ENCODE results near the gene TREML1. TPM values are rescaled to one million over a fixed set of nuclear protein-coding genes. Genes with fewer than 3 reads are reported as not detected.

TREML1 gene
- polyA plus RNA-seq, 3 donors = 0.65 to 3.6 (median 2.6) TPM

GRCh38 chr6:41187924-41188886 lies 34.1 kb upstream of the TREML1 start:
- Histone ChIP-seq H3K9ac (ENCODE audit: insufficient read depth, low read length, poor library complexity, severe bottlenecking) (no peak overlapping the region), H3K4me3 (replicated peaks in 1 of 3; ENCODE audit: low read depth in 2 of 3, low read length in 3 of 3) (no peak overlapping the region), H3K27ac (ENCODE audit: low read depth in 1 of 2, low read length in 2 of 2) (no peak overlapping the region), H4K20me1 (ENCODE audit: insufficient read depth, low read length) (no peaks in the 10 kb centered on the region), H3K27me3 (ENCODE audit: control insufficient read depth in 2 of 2, insufficient read depth in 2 of 2, low read length in 2 of 2) (no peaks in the 10 kb centered on the region), H3K36me3 (replicated peaks in 1 of 2; ENCODE audit: control insufficient read depth in 1 of 2, insufficient read depth in 2 of 2, low read length in 2 of 2) (no peaks in the 10 kb centered on the region), H3K79me2 (ENCODE audit: insufficient read depth, low read length) (no peaks in the 10 kb centered on the region), H3K4me1 (ENCODE audit: control insufficient read depth in 1 of 2, insufficient read depth in 2 of 2, low read length in 2 of 2) (peaks cover 65% of the 10 kb centered on the region in 2 donors), H3K4me2 (replicated peaks; ENCODE audit: extremely low read depth, low read length, poor library complexity, severe bottlenecking) (no peak overlapping the region), H2AFZ (ENCODE audit: insufficient read depth, low read depth, low read length, poor library complexity, severe bottlenecking) (no peak overlapping the region), H3K9me3 (replicated peaks in 1 of 2; ENCODE audit: control insufficient read depth in 1 of 2, insufficient read depth in 1 of 2, low read length in 2 of 2) (peaks cover 14 to 15% of the 10 kb centered on the region in 2 donors)
- peaks cover 0 to 2% (median 0%) of the 10 kb centered on the region in 3 donors for H3K27me3 Mint-ChIP-seq (ENCODE audit: low read depth in 3 of 3)
- no peak overlapping the region for H3K4me3 Mint-ChIP-seq
- peaks cover 7% of the 10 kb centered on the region in 2 donors for H3K36me3 Mint-ChIP-seq
- no peak for TF ChIP-seq CTCF (IDR thresholded peaks at IDR 0.05)
- intact Hi-C loops (cut with micrococcal nuclease) = loop anchor here (5.0 to 10.0 kb wide), 2 partner anchors 39 to 97 kb away; partner anchors contain the start of genes TREM1 (in 1 of the 2) and TREML4 (in 1 of the 2)
- H3K9me3 Mint-ChIP-seq = peaks cover 11 to 17% (median 14%) of the 10 kb centered on the region in 7 donors
- 81% methylated on average over 7 of the region's 8 CpGs for WGBS (ENCODE audit: insufficient coverage)
- H3K27ac Mint-ChIP-seq = peak overlapping the region in 4 of 7 donors; percentile 20 to 79 (median 69)
- no peak for DNase-seq
- H3K4me1 Mint-ChIP-seq = peaks cover 68% of the 10 kb centered on the region

- peak overlapping the region; percentile 55 for H3K9ac ChIP-seq (ENCODE audit: insufficient read depth, low read length, poor library complexity, severe bottlenecking)
- peak overlapping the region in 1 of 3 experiments; percentile 48 for H3K4me3 ChIP-seq (replicated peaks in 1 of 3; ENCODE audit: low read depth in 2 of 3, low read length in 3 of 3)
- H3K4me1 ChIP-seq (ENCODE audit: control insufficient read depth in 1 of 2, insufficient read depth in 2 of 2, low read length in 2 of 2) = peaks cover 70 to 74% of the 10 kb centered on the region in 2 donors
- H4K20me1 ChIP-seq (ENCODE audit: insufficient read depth, low read length) = no peaks in the 10 kb centered on the region
- Mint-ChIP-seq H3K36me3 (peaks cover 9 to 22% of the 10 kb centered on the region in 2 donors), H3K27me3 (ENCODE audit: low read depth in 3 of 3) (peaks cover 0 to 2% (median 0%) of the 10 kb centered on the region in 3 donors), H3K4me3 (peak overlapping the region; percentile 64 to 71), H3K9me3 (peaks cover 12 to 21% (median 15%) of the 10 kb centered on the region in 7 donors), H3K27ac (peak overlapping the region; percentile 93 to 99 (median 97)), H3K4me1 (peaks cover 75% of the 10 kb centered on the region)
- H3K27ac ChIP-seq (ENCODE audit: low read depth in 1 of 2, low read length in 2 of 2) = peak overlapping the region; percentile 83 to 87
- intact Hi-C loops (cut with micrococcal nuclease) = loop anchor here (5.0 to 10.0 kb wide), 2 partner anchors 41 to 99 kb away; partner anchors contain the start of genes TREM1 (in 1 of the 2) and TREML4 (in 1 of the 2)
- no peak for TF ChIP-seq CTCF (IDR thresholded peaks at IDR 0.05)
- H3K9me3 ChIP-seq (replicated peaks in 1 of 2; ENCODE audit: control insufficient read depth in 1 of 2, insufficient read depth in 1 of 2, low read length in 2 of 2) = peaks cover 14 to 15% of the 10 kb centered on the region in 2 donors
- H3K27me3 ChIP-seq (ENCODE audit: control insufficient read depth in 2 of 2, insufficient read depth in 2 of 2, low read length in 2 of 2) = no peaks in the 10 kb centered on the region
- H3K4me2 ChIP-seq (replicated peaks; ENCODE audit: extremely low read depth, low read length, poor library complexity, severe bottlenecking) = peak overlapping the region; percentile 55
- H3K79me2 ChIP-seq (ENCODE audit: insufficient read depth, low read length) = no peaks in the 10 kb centered on the region
- peak in 2 of 3 donors; percentile 59 to 65 for DNase-seq
- 10% methylated on average over 5 of the region's 10 CpGs for WGBS (ENCODE audit: insufficient coverage)
- H2AFZ ChIP-seq (ENCODE audit: insufficient read depth, low read depth, low read length, poor library complexity, severe bottlenecking) = peak overlapping the region; percentile 64
- no peaks in the 10 kb centered on the region for H3K36me3 ChIP-seq (replicated peaks in 1 of 2; ENCODE audit: control insufficient read depth in 1 of 2, insufficient read depth in 2 of 2, low read length in 2 of 2)
These were observed 31.9 kb upstream of the TREML1 start for GRCh38 chr6:41186031-41186562.
